Breast epithelium (tissue), 4 donors: ENCODE results near the gene TSPEAR. TPM values are rescaled to one million over a fixed set of nuclear protein-coding genes. Genes with fewer than 3 reads are reported as not detected.

ENCODE experiments used
- DNase-seq, 2 donors: peaks; one replicate each; pipeline ENCODE4 v3.0.0-alpha.2; 2019; ENCODE audit warnings: low spot score in 2 of 2
- H3K27ac ChIP-seq, 2 donors: fragments of 200-600 bp; sonication (generic) in 1 of 2; one replicate each; pipeline ENCODE4 v1.5.1; 2016 to 2019; ENCODE audit warnings: mild to moderate bottlenecking in 1 of 2
- H3K27me3 ChIP-seq, 2 donors: fragments of 200-600 bp; sonication (generic) in 1 of 2; one replicate each; pipeline versions ENCODE4 v1.5.1 to v1.6.0; 2017 to 2019; ENCODE audit warnings: control low read depth in 1 of 2, mild to moderate bottlenecking in 1 of 2
- H3K36me3 ChIP-seq: fragments of 200-600 bp; one replicate; pipeline ENCODE4 v1.5.1; 2019
- H3K4me1 ChIP-seq, 2 donors: fragments of 200-600 bp; sonication (generic); one replicate each; pipeline ENCODE4 v1.5.1; 2016 to 2019; ENCODE audit warnings: control low read depth in 1 of 2
- H3K4me3 ChIP-seq, 3 donors: fragments of 200-600 bp; sonication (generic); 1 replicate in 2 of 3; 2 replicates in 1 of 3; pipeline ENCODE4 v1.5.1; 2016 to 2019; ENCODE audit warnings: mild to moderate bottlenecking in 3 of 3, moderate library complexity in 2 of 3
- H3K9me3 ChIP-seq, 2 donors: fragments of 200-600 bp; sonication (generic) in 1 of 2; one replicate each; pipeline ENCODE4 v1.5.1; 2016 to 2019; ENCODE audit warnings: control low read depth in 1 of 2
- CTCF ChIP-seq, 3 donors: fragments of 450-650 bp; IDR thresholded peaks; one replicate each; pipeline ENCODE4 v1.5.1; 2016 to 2017; ENCODE audit warnings: antibody characterized with exemption in 3 of 3, mild to moderate bottlenecking in 3 of 3, moderate library complexity in 3 of 3
- POLR2A ChIP-seq: fragments of 450-650 bp; IDR thresholded peaks from one replicate; pipeline ENCODE4 v1.6.1; 2016; ENCODE audit warnings: antibody characterized with exemption, mild to moderate bottlenecking, moderate library complexity
- POLR2AphosphoS5 ChIP-seq, 3 donors: sonication (generic); formaldehyde crosslinking; IDR thresholded peaks; one replicate each; pipeline ENCODE4 v1.6.1; 2017; ENCODE audit warnings: antibody characterized with exemption in 3 of 3
- intact Hi-C: fragments of 100-400 bp; cut with DNase I; formaldehyde crosslinking; loops from one replicate; pipeline ENCODE4 v1.15.1; 2023; ENCODE audit warnings: low total_unique reads
- total RNA-seq, 3 donors: library from RNA; depleted of rRNA; stranded (reverse); fragments of >200 nt; gene quantifications; one replicate each; pipeline ENCODE4 v1.1.0, GENCODE V29; 2016

The TSPEAR gene
- total RNA-seq, 3 donors from 2014 or later, result 0.15 TPM; not detected in 2

GRCh38 chr21:44727757-44728156 is 16.4 kb upstream of the TSPEAR start:
- H3K27ac ChIP-seq, result no peak overlapping the region
- H3K36me3 ChIP-seq, result no peaks in the 10 kb centered on the region
- H3K9me3 ChIP-seq, result no peaks in the 10 kb centered on the region
- no peak for DNase-seq
- H3K4me3 ChIP-seq, result no peak overlapping the region
- intact Hi-C loops, result no loop called here
- no peak for TF ChIP-seq CTCF (IDR thresholded peaks at IDR 0.05)
- TF ChIP-seq POLR2AphosphoS5 (IDR thresholded peaks at IDR 0.05), result no peak
- no peak for TF ChIP-seq POLR2A
- no peaks in the 10 kb centered on the region for H3K4me1 ChIP-seq
- peaks cover 4 to 62% of the 10 kb centered on the region in 2 donors for H3K27me3 ChIP-seq

- Histone ChIP-seq H3K9me3 (no peaks in the 10 kb centered on the region), H3K36me3 (no peaks in the 10 kb centered on the region), H3K4me1 (no peaks in the 10 kb centered on the region), H3K4me3 (no peak overlapping the region), H3K27me3 (peaks cover 4 to 67% of the 10 kb centered on the region in 2 donors), H3K27ac (no peak overlapping the region)
- intact Hi-C loops, result no loop called here
- no peak for TF ChIP-seq POLR2A
- no peak for TF ChIP-seq POLR2AphosphoS5 (IDR thresholded peaks at IDR 0.05)
- no peak for TF ChIP-seq CTCF (IDR thresholded peaks at IDR 0.05)
- DNase-seq, result no peak
Observed at GRCh38 chr21:44727321-44727720, 15.9 kb upstream of the TSPEAR start.

- DNase-seq, result no peak
- Histone ChIP-seq H3K36me3 (no peaks in the 10 kb centered on the region), H3K27me3 (peaks cover 4 to 67% of the 10 kb centered on the region in 2 donors), H3K27ac (no peak overlapping the region), H3K9me3 (no peaks in the 10 kb centered on the region), H3K4me1 (no peaks in the 10 kb centered on the region), H3K4me3 (no peak overlapping the region)
- intact Hi-C loops, result no loop called here
- no peak for TF ChIP-seq CTCF (IDR thresholded peaks at IDR 0.05)
- no peak for TF ChIP-seq POLR2AphosphoS5 (IDR thresholded peaks at IDR 0.05)
- no peak for TF ChIP-seq POLR2A
Observed at GRCh38 chr21:44726826-44727225, 15.5 kb upstream of the TSPEAR start.

- peaks cover 4 to 62% of the 10 kb centered on the region in 2 donors for H3K27me3 ChIP-seq
- no peak overlapping the region for H3K4me3 ChIP-seq
- intact Hi-C loops, result no loop called here
- H3K9me3 ChIP-seq, result no peaks in the 10 kb centered on the region
- TF ChIP-seq CTCF (IDR thresholded peaks at IDR 0.05) (no peak), POLR2A (no peak), POLR2AphosphoS5 (IDR thresholded peaks at IDR 0.05) (no peak)
- DNase-seq, result no peak
- no peak overlapping the region for H3K27ac ChIP-seq
- H3K36me3 ChIP-seq, result no peaks in the 10 kb centered on the region
- H3K4me1 ChIP-seq, result no peaks in the 10 kb centered on the region
Observed at GRCh38 chr21:44724926-44725325, 13.6 kb upstream of the TSPEAR start.

GRCh38 chr21:44724196-44724595 is 12.8 kb upstream of the TSPEAR start:
- Histone ChIP-seq H3K4me3 (no peak overlapping the region), H3K36me3 (no peaks in the 10 kb centered on the region), H3K27ac (no peak overlapping the region), H3K27me3 (peaks cover 4 to 58% of the 10 kb centered on the region in 2 donors), H3K9me3 (no peaks in the 10 kb centered on the region), H3K4me1 (no peaks in the 10 kb centered on the region)
- TF ChIP-seq POLR2AphosphoS5 (IDR thresholded peaks at IDR 0.05), result no peak
- no peak for TF ChIP-seq CTCF (IDR thresholded peaks at IDR 0.05)
- no peak for TF ChIP-seq POLR2A
- intact Hi-C loops, result no loop called here
- DNase-seq, result no peak
